HG03066 (cell line): ENCODE results near the gene FEM1C.
"Not testable (repeated sequence)": the region's sequence is repeated elsewhere in the genome, so short reads cannot be mapped to it uniquely, and the experiment has no call there.

Experiments
- ATAC-seq: cut with Tn5 transposase; IDR thresholded peaks from one replicate; pipeline ENCODE4 v1.9.1; 2021; ENCODE audit warnings: low read depth; ENCODE audit not compliant: unreplicated experiment

FEM1C gene

DNA sequence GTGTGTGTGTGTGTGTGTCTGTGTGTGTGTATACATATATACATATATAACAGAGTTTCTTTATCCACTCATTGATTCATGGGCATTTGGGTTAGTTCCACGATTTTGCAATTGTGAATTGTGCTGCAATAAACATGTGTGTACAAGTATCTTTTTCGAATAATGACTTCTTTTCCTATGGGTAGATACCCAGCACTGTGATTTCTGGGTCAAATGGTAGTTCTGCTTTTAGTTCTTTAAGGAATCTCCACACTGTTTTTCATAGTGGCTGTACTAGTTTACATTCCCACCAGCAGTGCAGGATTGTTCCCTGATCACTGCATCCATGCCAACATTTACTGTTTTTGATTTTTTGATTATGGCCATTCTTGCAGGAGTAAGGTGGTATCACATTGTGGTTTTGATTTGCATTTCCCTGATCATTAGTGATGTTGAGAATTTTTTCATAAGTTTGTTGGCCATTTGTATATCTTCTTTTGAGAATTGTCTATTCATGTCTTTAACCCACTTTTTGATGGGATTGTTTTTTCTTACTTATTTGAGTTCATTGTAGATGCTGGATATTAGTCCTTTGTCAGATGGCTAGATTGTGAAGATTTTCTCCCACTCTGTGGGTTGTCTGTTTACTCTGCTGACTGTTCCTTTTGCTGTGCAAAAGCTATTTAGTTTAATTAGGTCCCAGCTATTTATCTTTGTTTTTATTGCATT is 65.3 kb downstream of the FEM1C start:
- not testable (repeated sequence) for ATAC-seq

- ATAC-seq, result no peak
Measured at GRCh38 chr5:115478281-115478680, 66.3 kb downstream of the FEM1C start.

DNA sequence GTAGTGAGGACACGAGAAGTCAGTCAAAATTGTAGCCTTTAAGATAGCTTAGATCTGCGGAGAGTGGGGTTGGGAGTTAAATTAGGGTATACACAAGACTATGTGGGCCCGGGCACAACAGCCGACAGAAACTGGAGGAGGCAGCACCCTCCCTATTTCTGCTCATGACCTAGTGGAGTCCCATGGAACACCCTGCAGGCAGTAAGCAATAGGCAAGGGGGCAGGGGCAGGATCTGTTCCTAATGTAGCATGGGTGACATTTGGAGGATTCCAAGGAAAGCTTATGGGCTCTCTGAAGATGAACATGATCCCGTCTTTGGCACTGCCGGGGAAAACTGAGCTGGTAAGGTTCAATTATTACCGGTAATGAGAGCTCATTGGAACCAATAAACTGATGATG is 67.0 kb downstream of the FEM1C start:
- ATAC-seq, result no peak

GRCh38 chr5:115475788-115476187 is 68.8 kb downstream of the FEM1C start:
- no peak for ATAC-seq

DNA sequence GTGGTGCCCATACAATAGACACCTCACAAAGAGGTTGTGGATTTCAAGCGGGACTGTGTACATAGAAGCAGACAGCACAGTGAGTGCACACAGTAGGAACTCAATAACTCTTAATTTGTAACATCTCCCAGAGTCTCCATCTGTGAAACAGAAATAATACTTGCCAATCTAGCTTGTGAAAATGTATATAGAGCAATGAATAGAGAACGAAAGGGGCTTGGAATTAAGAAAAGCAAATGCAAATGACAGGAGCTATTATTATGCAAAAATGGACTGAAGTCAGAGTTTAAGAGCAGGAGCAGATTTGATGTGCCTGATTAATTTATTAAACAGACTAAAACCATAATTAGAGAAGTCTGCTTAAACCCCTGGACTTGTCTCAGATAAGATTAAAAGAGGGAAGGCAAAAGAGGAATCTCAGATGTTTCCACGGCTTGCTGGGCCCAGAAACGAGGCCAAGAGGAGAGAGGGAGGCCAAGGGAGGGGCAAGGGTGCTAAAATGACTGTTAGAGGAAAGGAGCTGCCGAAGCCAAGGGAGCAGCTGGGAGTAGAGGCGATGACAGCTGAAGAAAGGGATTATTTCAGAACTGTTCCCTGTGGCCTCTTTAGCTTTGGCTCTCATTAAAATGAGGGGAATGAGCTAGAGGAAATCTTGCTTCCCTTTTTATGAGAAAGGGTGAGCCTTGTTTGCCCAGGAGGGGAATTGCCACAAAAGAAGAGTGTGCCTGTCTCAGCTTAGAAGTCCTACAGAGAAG is 72.1 kb downstream of the FEM1C start:
- ATAC-seq, result no peak

DNA sequence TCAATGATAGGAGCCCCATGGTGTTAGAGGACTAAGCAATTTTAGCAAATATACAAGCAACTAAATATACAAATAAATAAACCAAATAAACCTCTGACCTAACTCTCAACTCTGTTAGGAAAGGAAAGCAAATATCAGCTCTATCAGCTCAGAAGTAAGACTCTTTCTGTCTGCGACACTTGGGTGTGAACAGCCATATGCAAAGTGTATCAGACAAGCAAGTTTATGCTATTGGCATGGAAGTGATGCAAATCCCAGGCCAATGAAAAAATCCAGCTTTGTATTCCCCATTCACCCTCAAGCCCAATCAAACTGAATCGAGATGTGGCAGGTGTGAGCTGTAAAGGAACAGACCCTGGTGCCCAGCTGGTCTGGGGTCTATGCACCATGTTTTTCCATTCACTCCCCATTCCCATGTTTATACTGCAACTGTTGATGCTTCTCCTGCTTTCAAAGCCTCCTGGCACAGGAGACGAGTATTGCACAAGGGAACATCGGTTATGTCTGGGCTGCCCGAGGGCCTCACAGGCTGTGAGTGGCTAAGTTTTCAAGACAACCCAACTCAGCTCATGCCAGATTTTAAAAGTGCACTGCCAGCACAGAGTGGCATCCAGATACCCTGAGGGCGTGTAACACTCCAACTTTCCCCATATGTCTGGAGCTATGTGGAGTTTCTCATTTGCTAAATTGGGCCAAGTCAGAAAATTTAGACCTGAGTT is 73.1 kb downstream of the FEM1C start:
- ATAC-seq, result no peak

- ATAC-seq, result no peak
Measured at GRCh38 chr5:115470921-115471320, 73.7 kb downstream of the FEM1C start.
